ENCODE results near the gene RALGPS2. TPM values are rescaled to one million over a fixed set of nuclear protein-coding genes. Genes with fewer than 3 reads are reported as not detected.

RALGPS2 gene
- total RNA-seq, 4 donors from 2014 or later, result 4.3 to 30.8 (median 16.8) TPM

DNA sequence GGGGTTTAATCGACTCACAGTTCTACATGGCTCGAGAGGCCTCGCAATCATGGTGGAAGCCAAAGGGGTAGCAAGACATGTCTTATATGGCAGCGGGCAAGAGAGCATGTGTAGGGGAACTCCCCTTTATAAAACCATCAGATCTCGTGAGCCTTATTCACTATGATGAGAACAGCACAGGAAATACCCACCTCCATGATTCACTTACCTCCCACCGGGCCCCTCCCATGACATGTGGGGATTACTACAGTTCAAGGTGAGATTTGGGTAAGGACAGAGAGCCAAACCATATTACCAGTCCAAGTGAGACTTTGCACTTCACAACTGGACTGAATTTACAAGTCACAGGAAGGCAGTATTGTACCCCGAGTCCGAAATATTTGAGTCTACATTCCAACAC, 219.7 kb downstream of the RALGPS2 start:
- DNase-seq (ENCODE audit: low spot score in 2 of 2), result no peak
- no peaks in the 10 kb centered on the region for H3K36me3 ChIP-seq
- peaks cover 0 to 32% (median 3%) of the 10 kb centered on the region in 4 donors for H3K4me1 ChIP-seq
- no peaks in the 10 kb centered on the region for H3K9me3 ChIP-seq
- H3K27me3 ChIP-seq, result no peaks in the 10 kb centered on the region
- no peak overlapping the region for H3K4me3 ChIP-seq
- no peak overlapping the region for H3K27ac ChIP-seq
- TF ChIP-seq, protein P1, sequence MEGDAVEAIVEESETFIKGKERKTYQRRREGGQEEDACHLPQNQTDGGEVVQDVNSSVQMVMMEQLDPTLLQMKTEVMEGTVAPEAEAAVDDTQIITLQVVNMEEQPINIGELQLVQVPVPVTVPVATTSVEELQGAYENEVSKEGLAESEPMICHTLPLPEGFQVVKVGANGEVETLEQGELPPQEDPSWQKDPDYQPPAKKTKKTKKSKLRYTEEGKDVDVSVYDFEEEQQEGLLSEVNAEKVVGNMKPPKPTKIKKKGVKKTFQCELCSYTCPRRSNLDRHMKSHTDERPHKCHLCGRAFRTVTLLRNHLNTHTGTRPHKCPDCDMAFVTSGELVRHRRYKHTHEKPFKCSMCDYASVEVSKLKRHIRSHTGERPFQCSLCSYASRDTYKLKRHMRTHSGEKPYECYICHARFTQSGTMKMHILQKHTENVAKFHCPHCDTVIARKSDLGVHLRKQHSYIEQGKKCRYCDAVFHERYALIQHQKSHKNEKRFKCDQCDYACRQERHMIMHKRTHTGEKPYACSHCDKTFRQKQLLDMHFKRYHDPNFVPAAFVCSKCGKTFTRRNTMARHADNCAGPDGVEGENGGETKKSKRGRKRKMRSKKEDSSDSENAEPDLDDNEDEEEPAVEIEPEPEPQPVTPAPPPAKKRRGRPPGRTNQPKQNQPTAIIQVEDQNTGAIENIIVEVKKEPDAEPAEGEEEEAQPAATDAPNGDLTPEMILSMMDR (IDR thresholded peaks at IDR 0.05), result no peak
- no peak for TF ChIP-seq EP300 (IDR thresholded peaks at IDR 0.05)
- TF ChIP-seq POLR2A (IDR thresholded peaks at IDR 0.05), result no peak
- 97 to 98% methylated on average over 8 of the region's 8 CpGs for WGBS, 2 donors

DNA sequence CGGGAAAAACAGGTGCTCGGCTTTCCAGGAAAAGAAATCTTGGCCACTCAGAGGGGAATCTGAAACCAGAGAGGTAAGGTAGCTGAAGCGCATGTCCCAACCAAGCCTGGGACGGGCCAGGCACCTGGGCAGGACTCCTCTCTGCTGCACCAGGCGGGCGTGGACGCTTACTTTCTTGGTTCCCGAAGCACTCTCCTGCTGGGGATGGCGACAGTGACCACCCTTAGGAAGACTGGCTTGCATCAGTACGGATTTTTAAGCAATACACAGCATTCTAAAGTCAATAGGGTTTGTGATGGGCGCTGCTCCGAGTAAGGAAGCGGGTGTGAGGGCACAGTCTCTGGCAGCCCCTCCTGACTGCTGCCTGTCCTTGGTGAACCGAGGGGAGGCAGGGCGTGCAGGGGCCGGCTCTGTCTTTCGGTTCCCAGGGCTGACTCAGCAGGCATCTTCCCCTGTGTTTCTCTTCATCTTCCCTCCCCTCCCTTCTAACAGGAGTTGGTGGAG, 220.8 kb downstream of the RALGPS2 start:
- 51 to 71% methylated on average over 17 of the region's 17 CpGs for WGBS, 2 donors
- H3K27ac ChIP-seq, result no peak overlapping the region
- DNase-seq (ENCODE audit: low spot score in 2 of 2), result no peak

DNA sequence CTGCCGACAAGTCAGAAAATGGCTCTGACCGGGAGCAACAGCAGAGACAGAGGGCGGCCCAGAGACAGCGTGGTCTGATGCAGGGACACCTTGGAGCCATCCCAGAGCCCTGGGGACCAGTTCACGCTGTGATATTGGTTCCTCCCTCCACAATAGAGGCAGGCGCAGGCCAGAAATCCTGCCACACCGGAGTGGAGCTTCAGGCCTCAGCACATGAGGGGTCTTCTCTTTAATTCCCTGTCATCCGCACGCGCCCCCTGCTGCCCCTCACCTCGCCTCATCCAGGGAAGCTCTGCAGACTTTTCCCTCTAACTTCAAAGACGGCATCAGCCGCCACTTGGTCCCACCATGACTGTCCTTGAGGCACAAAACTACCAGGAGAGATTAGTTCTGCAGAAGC, 221.4 kb downstream of the RALGPS2 start:
- H3K9me3 ChIP-seq, result no peaks in the 10 kb centered on the region
- no peak for TF ChIP-seq POLR2A (IDR thresholded peaks at IDR 0.05)
- TF ChIP-seq, protein P1 (IDR thresholded peaks at IDR 0.05), result no peak
- TF ChIP-seq EP300 (IDR thresholded peaks at IDR 0.05), result no peak
- no peak for DNase-seq (ENCODE audit: low spot score in 2 of 2)
- H3K27ac ChIP-seq, result no peak overlapping the region
- H3K4me3 ChIP-seq, result no peak overlapping the region
- WGBS, 2 donors, result 80 to 87% methylated on average over 12 to 13 of the region's 13 CpGs
- no peaks in the 10 kb centered on the region for H3K36me3 ChIP-seq
- no peaks in the 10 kb centered on the region for H3K27me3 ChIP-seq
- peaks cover 0 to 25% (median 2%) of the 10 kb centered on the region in 4 donors for H3K4me1 ChIP-seq

More for the DNA sequence above, 220.8 kb downstream of the RALGPS2 start:
- H3K36me3 ChIP-seq, result no peaks in the 10 kb centered on the region
- TF ChIP-seq POLR2A (IDR thresholded peaks at IDR 0.05) (no peak), EP300 (IDR thresholded peaks at IDR 0.05) (no peak)
- TF ChIP-seq, protein P1 (IDR thresholded peaks at IDR 0.05), result no peak
- H3K27me3 ChIP-seq, result no peaks in the 10 kb centered on the region
- peaks cover 0 to 25% (median 2%) of the 10 kb centered on the region in 4 donors for H3K4me1 ChIP-seq
- no peak overlapping the region for H3K4me3 ChIP-seq
- no peaks in the 10 kb centered on the region for H3K9me3 ChIP-seq

DNA sequence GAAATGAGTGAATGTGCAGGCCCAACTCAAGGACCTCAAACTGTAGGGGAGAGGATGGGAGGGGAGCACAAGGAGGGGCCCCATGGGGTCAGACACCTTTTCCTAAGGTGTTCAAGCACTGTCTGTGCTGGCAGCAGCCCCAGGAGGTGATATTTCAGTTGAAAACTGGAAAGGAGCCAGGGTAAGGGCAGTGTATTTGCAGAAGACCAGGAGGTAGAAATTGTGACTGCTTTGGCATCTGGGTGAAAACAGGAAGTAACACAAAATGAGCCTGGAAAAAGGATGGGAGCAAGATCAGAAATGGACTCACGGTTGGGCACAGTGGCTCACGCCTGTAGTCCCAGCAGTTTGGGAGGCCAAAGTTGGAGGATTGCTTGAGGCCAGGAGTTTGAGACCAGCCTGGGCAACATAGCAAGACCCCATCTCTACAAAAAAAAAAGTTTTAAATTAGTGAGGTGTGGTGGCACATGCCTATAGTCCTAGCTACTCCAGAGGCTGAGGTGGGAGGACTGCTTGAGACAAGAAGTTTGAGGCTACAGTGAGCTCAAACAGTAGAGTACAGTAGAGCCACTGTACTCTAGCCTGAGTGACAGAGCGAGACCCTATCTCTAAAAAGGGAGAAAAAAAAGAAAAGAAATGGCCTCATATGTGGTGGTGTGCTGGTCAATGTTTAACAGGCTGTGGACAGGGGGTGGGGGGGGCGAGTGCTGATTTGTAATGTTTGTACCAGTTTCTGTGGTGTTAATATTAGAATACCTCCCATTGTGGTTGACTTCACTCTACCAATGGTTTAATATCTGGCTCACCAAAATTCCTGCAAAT, 222.0 kb downstream of the RALGPS2 start:
- Histone ChIP-seq H3K27ac (no peak overlapping the region), H3K9me3 (no peaks in the 10 kb centered on the region), H3K36me3 (no peaks in the 10 kb centered on the region), H3K27me3 (no peaks in the 10 kb centered on the region), H3K4me3 (no peak overlapping the region), H3K4me1 (peaks cover 0 to 25% (median 2%) of the 10 kb centered on the region in 4 donors)
- no peak for DNase-seq (ENCODE audit: low spot score in 2 of 2)
- WGBS, 2 donors, result 84 to 89% methylated on average over 4 of the region's 4 CpGs
- TF ChIP-seq, protein P1 (IDR thresholded peaks at IDR 0.05), result no peak
- no peak for TF ChIP-seq EP300 (IDR thresholded peaks at IDR 0.05)
- TF ChIP-seq POLR2A (IDR thresholded peaks at IDR 0.05), result no peak

DNA sequence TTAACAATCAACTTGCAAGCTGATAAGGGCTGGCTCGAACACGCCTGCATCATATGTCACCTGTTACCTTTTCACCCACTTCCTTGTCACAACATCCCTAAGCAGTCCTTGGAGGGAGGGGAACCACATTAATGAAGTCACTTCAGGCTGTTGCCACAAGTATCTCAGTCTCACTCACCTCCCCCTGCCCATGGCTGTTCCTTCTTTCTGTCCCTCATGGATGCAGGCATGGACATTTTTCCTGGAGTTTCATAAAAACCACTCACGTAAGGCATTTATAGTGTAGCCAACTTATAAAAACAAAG, 222.6 kb downstream of the RALGPS2 start:
- H3K9me3 ChIP-seq, result no peaks in the 10 kb centered on the region
- no peak overlapping the region for H3K4me3 ChIP-seq
- no peak overlapping the region for H3K27ac ChIP-seq
- no peaks in the 10 kb centered on the region for H3K27me3 ChIP-seq
- WGBS, 2 donors, result 94 to 97% methylated on average over 3 of the region's 3 CpGs
- no peak for DNase-seq (ENCODE audit: low spot score in 2 of 2)
- no peak for TF ChIP-seq POLR2A (IDR thresholded peaks at IDR 0.05)
- no peaks in the 10 kb centered on the region for H3K36me3 ChIP-seq
- H3K4me1 ChIP-seq, result peaks cover 0 to 24% (median under 1%) of the 10 kb centered on the region in 4 donors

Measured in tibial nerve (tissue), 4 donors.